Forelimb muscle (tissue), 1 donor: ENCODE data around the gene SUSD6. TPM values are rescaled to one million over a fixed set of nuclear protein-coding genes. Genes with fewer than 3 reads are reported as not detected.

Experiments used
- DNase-seq: peaks from one replicate; pipeline ENCODE4 v3.0.0-alpha.2; 2013; ENCODE audit warnings: low read depth
- polyA plus RNA-seq: library from polyadenylated mRNA; unstranded; fragments of 120-200 nt; gene quantifications from one replicate; pipeline ENCODE4 v1.2.1, GENCODE V29; 2013; ENCODE audit not compliant: insufficient read length

SUSD6 gene
- polyA plus RNA-seq, 1 donor = 18.0 TPM

- DNase-seq = no peak
These were observed 149.4 kb downstream of the SUSD6 start for GRCh38 chr14:69760810-69761209.

DNA sequence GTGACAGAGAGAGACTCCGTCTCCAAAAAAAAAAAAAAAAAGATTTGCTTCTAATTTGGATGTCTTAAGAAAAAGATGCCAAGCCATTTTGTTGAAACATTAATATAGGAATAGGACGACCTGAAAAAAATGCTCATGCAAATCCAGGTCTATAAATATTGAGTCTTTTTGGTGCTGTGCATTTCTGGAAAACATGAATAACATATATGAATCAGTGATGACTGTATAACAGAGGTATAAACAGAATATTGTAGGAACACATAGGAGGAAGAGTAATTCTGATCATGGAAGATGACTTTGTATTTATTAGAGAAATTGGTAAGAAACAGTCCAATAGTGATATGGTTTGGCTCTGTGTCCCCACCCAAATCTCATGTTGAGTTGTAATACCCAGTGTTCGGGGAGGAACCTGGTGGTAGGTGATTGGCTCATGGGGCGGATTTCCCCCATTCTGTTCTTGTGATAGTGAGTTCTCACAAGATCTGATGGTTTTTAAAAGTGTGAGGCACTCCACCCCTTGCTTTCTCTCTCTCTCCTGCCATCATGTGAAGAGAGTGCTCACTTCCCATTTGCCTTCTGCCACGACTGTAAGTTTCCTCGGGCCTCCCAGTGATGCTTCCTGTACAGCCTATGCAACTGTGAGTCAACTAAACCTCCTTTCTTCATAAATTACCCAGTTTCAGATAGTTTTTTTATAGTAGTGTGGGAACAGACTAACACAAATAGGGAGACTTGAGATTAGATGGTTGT, 152.5 kb downstream of the SUSD6 start:
- no peak for DNase-seq

Other genes with a start within 250 kb of the SUSD6 start
- gene ERH, start 213.3 kb upstream of the SUSD6 start, polyA plus RNA-seq = 137 TPM
- gene SLC39A9, start 212.9 kb upstream of the SUSD6 start, polyA plus RNA-seq = 27.7 TPM
- gene PLEKHD1, start 126.9 kb upstream of the SUSD6 start, polyA plus RNA-seq = 0.68 TPM
- not detected for gene CCDC177, start 36.7 kb upstream of the SUSD6 start, polyA plus RNA-seq
- 281 TPM for gene SRSF5, start 155.5 kb downstream of the SUSD6 start, polyA plus RNA-seq
- not detected for gene SLC10A1, start 185.6 kb downstream of the SUSD6 start, polyA plus RNA-seq